Right lobe of liver (tissue), 6 donors: Measurements from ENCODE around the gene DNMBP. TPM values are rescaled to one million over a fixed set of nuclear protein-coding genes. Genes with fewer than 3 reads are reported as not detected.

Experiments used
- ATAC-seq, 4 donors: fragments of 200-7000 bp; cut with Tn5 transposase; one replicate each; pipeline ENCODE4 v1.9.1; 2020; ENCODE audit warnings: mild to moderate bottlenecking in 4 of 4, moderate library complexity in 4 of 4
- DNase-seq, 3 donors: peaks; one replicate each; pipeline ENCODE4 v3.0.0-alpha.2; 2020
- H3K27ac ChIP-seq, 3 donors: fragments of 200-600 bp; one replicate each; pipeline ENCODE4 v1.8.0; 2022
- H3K27me3 ChIP-seq, 2 donors: fragments of 200-600 bp; one replicate each; pipeline ENCODE4 v1.8.0; 2022
- H3K36me3 ChIP-seq, 4 donors: fragments of 200-600 bp; sonication (generic) in 1 of 4; one replicate each; pipeline versions ENCODE4 v1.5.1 to v1.8.0; 2017 to 2022; ENCODE audit warnings: control low read depth in 1 of 4
- H3K4me1 ChIP-seq, 4 donors: fragments of 200-600 bp; sonication (generic) in 1 of 4; one replicate each; pipeline versions ENCODE4 v1.5.1 to v1.8.0; 2017 to 2022; ENCODE audit warnings: control low read depth in 1 of 4
- H3K4me3 ChIP-seq, 3 donors: fragments of 200-600 bp; one replicate each; pipeline ENCODE4 v1.8.0; 2022
- H3K9me3 ChIP-seq, 4 donors: fragments of 200-600 bp; sonication (generic) in 1 of 4; one replicate each; pipeline versions ENCODE4 v1.5.1 to v1.8.0; 2017 to 2022; ENCODE audit warnings: control low read depth in 1 of 4
- CTCF ChIP-seq, 4 donors: fragments of 200-600 bp in 3 of 4; fragments of 450-650 bp in 1 of 4; IDR thresholded peaks; one replicate each; pipeline versions ENCODE4 v1.5.1 to v1.8.0; 2016 to 2022; ENCODE audit warnings: antibody characterized with exemption in 4 of 4, mild to moderate bottlenecking in 2 of 4
- POLR2A ChIP-seq: fragments of 450-650 bp; IDR thresholded peaks from one replicate; pipeline ENCODE4 v1.6.1; 2017; ENCODE audit warnings: antibody characterized with exemption, mild to moderate bottlenecking
- WGBS: methylation state at CpG from one replicate; pipeline ENCODE4 v1.1.6; 2018; ENCODE audit warnings: low coverage, low lambda C conversion rate; ENCODE audit not compliant: insufficient coverage; ENCODE audit errors: missing lambda C conversion rate; 5-methylcytosine and 5-hydroxymethylcytosine counted together
- intact Hi-C, 2 donors: fragments of 100-400 bp; cut with DNase I; formaldehyde crosslinking; loops; one replicate each; pipeline versions ENCODE4 v1.11.2 to v1.14.1; 2022
- total RNA-seq, 6 experiments: library from RNA; depleted of rRNA in 2 of 6; stranded (reverse); fragments of >200 nt in 2 of 6; fragmentation: NEBNext Ultra II Directional in 3 of 6; extraction: Animal tissue kit (Norgen Biotek cat#: 25700) in 3 of 6; gene quantifications; one replicate each; pipeline versions ENCODE4 v1.1.0 to v1.2.4, GENCODE V29; 2016 to 2023
- donor health status: DM: no; HTN: yes; CAD: no.
- donor health status: DM: no; HTN: no; CAD: no.
- donor health status: DM: no; HTN: no; CAD: no.
- donor health status: DM: no; HTN: yes; CAD: no.
- donor health status: DM: no; HTN: yes; CAD: no.

DNMBP gene
- total RNA-seq, 6 experiments from 2014 or later, result 7.9 to 12.7 (median 9.9) TPM

GRCh38 chr10:99850767-99851340 lies 158.9 kb downstream of the DNMBP start:
- Histone ChIP-seq H3K27ac (no peak overlapping the region), H3K9me3 (no peaks in the 10 kb centered on the region), H3K4me1 (peaks cover 0 to 42% (median 18%) of the 10 kb centered on the region in 4 donors), H3K27me3 (no peaks in the 10 kb centered on the region), H3K4me3 (no peak overlapping the region), H3K36me3 (peaks cover 0 to 70% (median 29%) of the 10 kb centered on the region in 4 donors)
- intact Hi-C loops, result no loop called here
- ATAC-seq (no peak), DNase-seq (no peak)
- 59% methylated on average over 5 of the region's 5 CpGs for WGBS
- TF ChIP-seq POLR2A (no peak), CTCF (IDR thresholded peaks at IDR 0.05) (no peak)

- Histone ChIP-seq H3K27me3 (no peaks in the 10 kb centered on the region), H3K9me3 (no peaks in the 10 kb centered on the region), H3K27ac (no peak overlapping the region), H3K36me3 (peaks cover 0 to 76% (median 32%) of the 10 kb centered on the region in 4 donors), H3K4me1 (peaks cover 0 to 42% (median 18%) of the 10 kb centered on the region in 4 donors), H3K4me3 (no peak overlapping the region)
- no peak for DNase-seq
- intact Hi-C loops, result no loop called here
- TF ChIP-seq CTCF (IDR thresholded peaks at IDR 0.05), result no peak
- no peak for TF ChIP-seq POLR2A
- no peak for ATAC-seq
- 88% methylated on average over 4 of the region's 11 CpGs for WGBS
Observed at GRCh38 chr10:99850021-99850766, 159.6 kb downstream of the DNMBP start.

- no peaks in the 10 kb centered on the region for H3K9me3 ChIP-seq
- 32% methylated on average over 2 of the region's 2 CpGs for WGBS
- peak; percentile 58 to 76 (median 70) for ATAC-seq
- TF ChIP-seq POLR2A, result no peak
- TF ChIP-seq CTCF (IDR thresholded peaks at IDR 0.05), result no peak
- H3K4me3 ChIP-seq, result no peak overlapping the region
- no peak for DNase-seq
- H3K27me3 ChIP-seq, result no peaks in the 10 kb centered on the region
- H3K27ac ChIP-seq, result no peak overlapping the region
- peaks cover 0 to 44% (median 18%) of the 10 kb centered on the region in 4 donors for H3K4me1 ChIP-seq
- peaks cover 0 to 83% (median 35%) of the 10 kb centered on the region in 4 donors for H3K36me3 ChIP-seq
- intact Hi-C loops, result loop anchor here (10.0 kb wide), 1 partner anchor 195 kb away; no protein-coding TSS in a partner anchor
Observed at GRCh38 chr10:99849536-99849935, 160.2 kb downstream of the DNMBP start.

- Histone ChIP-seq H3K27ac (no peak overlapping the region), H3K27me3 (no peaks in the 10 kb centered on the region), H3K9me3 (no peaks in the 10 kb centered on the region), H3K36me3 (peaks cover 0 to 88% (median 38%) of the 10 kb centered on the region in 4 donors), H3K4me3 (no peak overlapping the region), H3K4me1 (peaks cover 0 to 49% (median 18%) of the 10 kb centered on the region in 4 donors)
- intact Hi-C loops, result loop anchor here (10.0 kb wide), 1 partner anchor 196 kb away; no protein-coding TSS in a partner anchor
- DNase-seq (no peak), ATAC-seq (peak in 2 of 4 donors; percentile 3 to 11)
- 100% methylated on average over 1 of the region's 7 CpGs for WGBS
- no peak for TF ChIP-seq POLR2A
- TF ChIP-seq CTCF (IDR thresholded peaks at IDR 0.05), result no peak
Observed at GRCh38 chr10:99849057-99849456, 160.7 kb downstream of the DNMBP start.
